ENCODE measurements around the gene CCDC8.

CCDC8 gene

DNA sequence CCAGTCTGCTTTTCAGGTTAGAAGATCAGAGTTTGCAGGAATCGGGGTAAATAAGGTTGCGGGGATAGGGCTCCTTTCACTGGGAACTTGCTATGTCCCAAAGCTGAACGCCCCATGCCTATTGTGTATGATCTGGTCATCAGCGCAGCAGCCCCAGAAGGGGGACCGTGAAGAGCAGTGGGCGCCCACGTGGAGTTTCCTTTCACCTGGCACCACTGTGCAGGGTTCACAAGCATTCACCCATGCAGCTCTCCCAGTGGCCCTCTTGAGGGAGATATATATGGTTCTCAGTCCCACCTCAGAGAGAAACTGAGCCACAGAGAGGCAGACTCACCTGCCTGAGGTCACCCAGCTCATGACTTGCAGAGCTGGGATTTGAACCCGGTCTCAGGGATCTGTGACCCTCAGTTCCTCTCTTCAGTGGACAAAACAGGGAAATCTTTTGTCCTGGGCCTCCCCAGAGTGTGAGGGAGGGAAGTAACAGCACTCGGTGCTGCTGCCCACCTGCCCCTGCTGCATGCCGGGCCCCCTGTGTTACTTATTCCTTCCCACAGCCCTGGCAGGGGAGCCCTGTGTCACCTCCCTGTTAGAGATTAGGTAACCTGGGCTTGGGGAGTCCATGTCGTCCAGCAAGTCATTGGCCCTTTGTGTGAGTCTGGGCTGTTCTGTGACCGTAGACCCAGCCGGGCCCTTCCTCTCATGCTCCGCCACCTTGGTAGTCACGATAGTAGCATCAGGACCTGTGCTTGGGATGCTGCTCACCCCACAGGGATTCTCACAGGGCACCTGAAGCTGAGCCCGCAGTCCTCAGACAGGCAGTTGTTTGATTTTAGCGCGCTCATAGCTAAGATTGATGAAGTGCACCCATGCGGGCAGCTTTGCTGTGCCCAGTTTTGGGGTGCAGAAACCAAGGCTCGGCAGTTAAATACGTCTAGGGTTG, 38.6 kb downstream of the CCDC8 start:
- DNase-seq: peak in 1 of 2 donors; percentile 44
- Histone ChIP-seq H3K4me3 (no peak overlapping the region), H3K36me3 (peaks cover 16 to 36% (median 20%) of the 10 kb centered on the region in 3 donors), H3K27ac (peak overlapping the region; percentile 50 to 75), H3K4me1 (peaks cover 5 to 66% (median 48%) of the 10 kb centered on the region in 4 donors), H3K27me3 (no peaks in the 10 kb centered on the region), H3K9me3 (no peaks in the 10 kb centered on the region)
- intact Hi-C loops (cut with DNase I; ENCODE audit: low total_unique reads): no loop called here
- TF ChIP-seq, protein P1, sequence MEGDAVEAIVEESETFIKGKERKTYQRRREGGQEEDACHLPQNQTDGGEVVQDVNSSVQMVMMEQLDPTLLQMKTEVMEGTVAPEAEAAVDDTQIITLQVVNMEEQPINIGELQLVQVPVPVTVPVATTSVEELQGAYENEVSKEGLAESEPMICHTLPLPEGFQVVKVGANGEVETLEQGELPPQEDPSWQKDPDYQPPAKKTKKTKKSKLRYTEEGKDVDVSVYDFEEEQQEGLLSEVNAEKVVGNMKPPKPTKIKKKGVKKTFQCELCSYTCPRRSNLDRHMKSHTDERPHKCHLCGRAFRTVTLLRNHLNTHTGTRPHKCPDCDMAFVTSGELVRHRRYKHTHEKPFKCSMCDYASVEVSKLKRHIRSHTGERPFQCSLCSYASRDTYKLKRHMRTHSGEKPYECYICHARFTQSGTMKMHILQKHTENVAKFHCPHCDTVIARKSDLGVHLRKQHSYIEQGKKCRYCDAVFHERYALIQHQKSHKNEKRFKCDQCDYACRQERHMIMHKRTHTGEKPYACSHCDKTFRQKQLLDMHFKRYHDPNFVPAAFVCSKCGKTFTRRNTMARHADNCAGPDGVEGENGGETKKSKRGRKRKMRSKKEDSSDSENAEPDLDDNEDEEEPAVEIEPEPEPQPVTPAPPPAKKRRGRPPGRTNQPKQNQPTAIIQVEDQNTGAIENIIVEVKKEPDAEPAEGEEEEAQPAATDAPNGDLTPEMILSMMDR (IDR thresholded peaks at IDR 0.05): no peak

DNA sequence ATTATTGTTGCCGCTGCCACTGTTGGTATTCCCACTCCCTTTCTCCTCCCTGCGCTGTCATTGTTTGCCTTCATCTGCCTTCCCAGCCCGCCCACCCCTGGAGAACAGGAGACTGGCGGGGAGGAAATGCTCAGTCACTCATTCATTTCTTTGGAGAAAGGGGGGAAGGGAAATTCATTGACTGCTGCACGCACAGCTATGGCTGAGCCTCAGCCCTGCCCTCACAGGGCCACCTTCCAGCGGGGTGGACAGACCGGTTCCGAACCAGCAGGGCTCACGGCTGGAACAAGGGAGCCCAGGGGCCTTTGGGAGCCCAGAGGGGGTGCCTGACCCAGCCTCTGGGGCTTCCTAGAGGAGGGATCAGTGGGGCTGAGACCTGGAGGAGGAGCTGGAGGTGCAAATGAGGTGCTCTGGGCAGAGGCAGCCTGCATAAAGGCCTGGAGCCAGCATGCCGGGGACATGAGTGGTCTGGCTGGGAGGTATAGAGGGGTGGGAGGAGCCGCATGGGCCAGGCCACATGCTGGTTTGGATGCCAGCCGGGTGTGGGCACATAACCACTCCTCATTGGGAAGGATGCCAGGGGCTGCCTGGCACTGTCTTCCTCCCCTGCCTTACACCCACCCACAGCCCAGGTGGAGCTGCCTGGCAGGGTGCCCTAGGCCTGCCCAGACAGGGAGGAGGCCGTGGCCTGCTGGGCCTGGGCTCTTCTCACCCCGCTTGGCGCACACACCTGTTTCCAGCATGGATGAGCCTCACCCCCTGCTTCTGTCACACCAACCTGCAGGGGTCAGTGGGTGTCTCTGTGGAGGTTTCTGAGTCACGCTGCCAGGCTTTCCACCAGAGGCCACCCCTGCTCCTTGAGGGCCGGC, 39.6 kb downstream of the CCDC8 start:
- H3K27me3 ChIP-seq: no peaks in the 10 kb centered on the region
- no peak overlapping the region for H3K4me3 ChIP-seq
- TF ChIP-seq, protein P1 (IDR thresholded peaks at IDR 0.05): no peak
- peaks cover 16 to 47% (median 20%) of the 10 kb centered on the region in 3 donors for H3K36me3 ChIP-seq
- peak in 1 of 2 donors; percentile 86 for DNase-seq
- intact Hi-C loops (cut with DNase I; ENCODE audit: low total_unique reads): no loop called here
- peak overlapping the region; percentile 50 to 75 for H3K27ac ChIP-seq
- H3K4me1 ChIP-seq: peaks cover under 1 to 57% (median 41%) of the 10 kb centered on the region in 4 donors
- H3K9me3 ChIP-seq: no peaks in the 10 kb centered on the region

DNA sequence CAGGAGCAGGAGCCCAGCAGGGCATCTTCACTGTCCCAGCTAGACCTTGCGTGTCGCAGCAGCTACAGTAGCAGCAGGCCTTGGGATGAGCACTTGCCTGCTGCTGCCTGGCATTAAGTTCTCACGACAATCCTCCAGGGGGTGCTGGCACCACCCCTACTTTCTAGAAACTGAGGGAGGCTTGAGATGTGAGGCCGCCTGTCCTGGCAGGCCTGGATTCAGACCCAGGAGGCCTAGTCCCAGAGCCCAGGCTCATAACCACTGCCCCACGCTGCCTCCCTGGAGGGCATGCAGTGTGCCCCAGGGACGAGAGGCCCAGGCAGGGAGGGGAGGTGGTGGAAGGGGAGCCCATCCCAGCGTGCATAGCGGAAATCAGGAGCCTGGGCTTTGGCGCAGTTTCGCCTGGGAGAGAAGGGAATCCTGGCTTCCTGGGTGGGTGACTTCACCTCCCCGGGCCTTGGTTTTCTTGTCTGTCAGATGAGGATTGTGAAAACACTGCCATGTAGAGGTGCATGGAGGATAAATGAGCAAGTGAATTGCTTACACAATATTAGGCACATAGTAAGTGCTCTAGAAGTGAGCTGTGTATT, 40.4 kb downstream of the CCDC8 start:
- Histone ChIP-seq H3K27ac (peak overlapping the region; percentile 50 to 75), H3K9me3 (no peaks in the 10 kb centered on the region), H3K36me3 (peaks cover 16 to 54% (median 20%) of the 10 kb centered on the region in 3 donors), H3K4me3 (no peak overlapping the region), H3K4me1 (peaks cover 0 to 54% (median 35%) of the 10 kb centered on the region in 4 donors), H3K27me3 (no peaks in the 10 kb centered on the region)
- TF ChIP-seq, protein P1 (IDR thresholded peaks at IDR 0.05): no peak
- intact Hi-C loops (cut with DNase I; ENCODE audit: low total_unique reads): no loop called here
- peak in 1 of 2 donors; percentile 72 for DNase-seq

DNA sequence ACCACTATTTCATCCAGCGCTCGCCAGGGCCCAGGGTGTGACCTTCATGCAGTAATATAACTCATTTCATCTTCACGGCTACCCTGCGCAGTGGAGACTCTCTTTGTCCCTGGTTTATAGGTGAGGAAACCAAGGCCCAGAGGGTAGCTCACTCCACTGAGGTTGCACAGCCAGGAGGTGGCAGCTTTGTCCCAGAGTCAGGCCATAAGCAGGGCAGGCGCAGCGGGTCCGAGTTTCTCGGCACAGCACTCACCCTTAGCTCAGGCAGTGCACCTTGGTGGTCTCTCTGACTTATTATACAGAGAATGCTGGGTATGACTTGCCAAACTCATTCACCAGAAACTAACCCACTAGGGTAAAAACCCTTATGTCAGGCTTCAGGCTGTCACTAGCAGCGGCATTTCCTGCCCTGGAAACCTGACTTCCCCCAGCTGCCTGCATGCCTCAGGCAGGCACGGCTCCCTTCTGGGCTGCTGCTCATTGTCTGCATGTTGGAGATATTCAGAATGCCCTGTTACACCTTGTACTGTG, 41.9 kb downstream of the CCDC8 start:
- Histone ChIP-seq H3K27ac (no peak overlapping the region), H3K4me3 (no peak overlapping the region), H3K4me1 (peaks cover 0 to 42% (median 26%) of the 10 kb centered on the region in 4 donors), H3K36me3 (peaks cover 16 to 57% (median 22%) of the 10 kb centered on the region in 3 donors), H3K9me3 (no peaks in the 10 kb centered on the region), H3K27me3 (no peaks in the 10 kb centered on the region)
- DNase-seq: no peak
- intact Hi-C loops (cut with DNase I; ENCODE audit: low total_unique reads): no loop called here
- TF ChIP-seq, protein P1 (IDR thresholded peaks at IDR 0.05): no peak

DNA sequence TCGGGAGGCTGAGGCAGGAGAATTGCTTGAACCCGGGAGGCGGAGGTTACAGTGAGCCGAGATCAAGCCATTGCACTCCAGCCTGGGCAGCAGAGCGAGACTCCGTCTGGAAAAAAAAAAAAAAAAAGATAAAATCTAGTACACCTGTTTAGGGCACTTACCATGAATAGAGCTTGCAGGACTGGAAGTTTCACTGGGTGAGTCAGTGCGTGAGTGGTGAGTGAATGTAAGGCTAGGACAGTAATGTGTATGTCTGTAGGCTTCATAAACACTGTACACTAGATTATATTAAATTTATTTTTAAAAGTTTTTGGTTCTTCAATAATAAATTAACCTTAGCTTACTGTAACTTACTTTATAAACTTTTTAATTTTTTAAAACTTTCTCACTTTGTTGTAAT, 43.5 kb downstream of the CCDC8 start:
- DNase-seq: no peak
- Histone ChIP-seq H3K9me3 (no peaks in the 10 kb centered on the region), H3K27me3 (no peaks in the 10 kb centered on the region), H3K4me3 (no peak overlapping the region), H3K36me3 (peaks cover 12 to 57% (median 20%) of the 10 kb centered on the region in 3 donors), H3K27ac (no peak overlapping the region), H3K4me1 (peaks cover 0 to 40% (median 26%) of the 10 kb centered on the region in 4 donors)
- intact Hi-C loops (cut with DNase I; ENCODE audit: low total_unique reads): no loop called here
- TF ChIP-seq, protein P1 (IDR thresholded peaks at IDR 0.05): no peak
